Esophagus mucosa (tissue), 1 donor: Measurements from ENCODE around the gene SDK2. TPM values are rescaled to one million over a fixed set of nuclear protein-coding genes. Genes with fewer than 3 reads are reported as not detected.

Experiments used
- ATAC-seq: fragments of 200-7000 bp; cut with Tn5 transposase; one replicate; pipeline ENCODE4 v1.9.1; 2020
- total RNA-seq: library from RNA; stranded (reverse); gene quantifications from one replicate; pipeline ENCODE4 v1.2.4, GENCODE V29; 2023
- donor health status: DM: yes; HTN: yes; CAD: no.

SDK2 gene
- total RNA-seq, result 4.9 TPM

GRCh38 chr17:73644145-73645049 lies at the start of gene SDK2:
Gene SDK2, minus strand, starts transcription at chr17:73644445. Its CDS starts 357 bp downstream, at chr17:73644088.
- ATAC-seq, result no peak

DNA sequence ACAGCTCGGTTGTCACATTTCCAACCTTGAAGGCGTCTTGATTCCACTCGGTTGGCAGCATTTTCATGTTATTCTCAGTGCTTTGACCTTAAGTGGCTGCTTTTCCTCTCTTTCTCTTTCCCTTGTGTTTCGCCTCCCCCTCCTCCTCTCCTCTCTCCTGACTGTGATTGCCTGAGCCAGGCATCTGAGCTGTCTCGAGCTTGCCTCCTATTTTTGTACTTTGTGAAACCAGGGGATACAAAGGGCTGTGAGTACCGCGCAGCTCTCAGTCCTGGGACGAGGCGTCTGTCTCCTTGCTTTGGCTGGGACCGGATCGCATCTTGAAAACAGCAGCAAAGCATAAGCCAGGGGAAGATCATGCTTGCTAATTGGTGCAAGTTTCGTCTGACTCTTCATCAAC lies 48.8 kb upstream of the SDK2 start:
- no peak for ATAC-seq

GRCh38 chr17:73691321-73691766 lies 47.1 kb upstream of the SDK2 start:
- ATAC-seq, result no peak

DNA sequence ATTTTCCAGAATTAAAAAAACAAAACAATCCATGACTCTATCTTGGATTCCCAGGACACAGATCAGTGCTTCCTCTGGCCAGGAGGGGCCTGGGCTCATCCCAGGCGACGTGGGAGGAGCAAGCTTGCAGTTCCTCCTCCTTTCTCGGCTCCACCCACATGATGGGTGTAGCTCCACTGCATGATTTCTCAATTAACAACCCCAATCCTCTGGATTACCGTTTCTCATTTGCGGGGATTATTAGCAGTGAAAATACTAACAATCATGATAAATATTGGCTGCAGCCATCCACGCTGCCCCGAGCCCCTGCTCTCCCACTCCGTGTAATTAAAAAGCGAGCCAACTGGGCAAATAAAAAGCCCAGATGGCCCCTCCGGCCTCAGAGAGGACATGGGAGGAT lies 46.4 kb upstream of the SDK2 start:
- no peak for ATAC-seq

- no peak for ATAC-seq
Observed at GRCh38 chr17:73689596-73690275, 45.5 kb upstream of the SDK2 start.

GRCh38 chr17:73686961-73687360 lies 42.7 kb upstream of the SDK2 start:
- ATAC-seq, result no peak

DNA sequence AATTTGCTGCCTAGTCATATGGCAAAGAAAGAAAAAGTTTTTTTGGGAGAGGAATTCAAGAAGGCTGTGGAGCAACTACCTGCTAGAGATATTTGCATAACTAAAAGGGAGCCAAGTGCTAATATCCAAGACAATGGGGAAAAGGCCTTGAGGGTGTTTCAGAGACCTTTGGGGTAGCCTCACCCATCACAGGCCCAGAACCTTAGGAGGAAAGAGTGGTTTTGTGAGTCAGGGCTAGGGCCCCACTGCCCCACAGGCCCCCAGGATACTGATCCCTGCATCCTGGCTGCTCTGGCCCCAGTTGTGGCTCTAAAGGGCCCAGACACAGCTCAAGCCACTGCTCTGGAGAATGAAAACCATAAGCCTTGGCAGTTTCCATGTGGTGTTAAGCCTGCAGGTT lies 41.9 kb upstream of the SDK2 start:
- no peak for ATAC-seq

DNA sequence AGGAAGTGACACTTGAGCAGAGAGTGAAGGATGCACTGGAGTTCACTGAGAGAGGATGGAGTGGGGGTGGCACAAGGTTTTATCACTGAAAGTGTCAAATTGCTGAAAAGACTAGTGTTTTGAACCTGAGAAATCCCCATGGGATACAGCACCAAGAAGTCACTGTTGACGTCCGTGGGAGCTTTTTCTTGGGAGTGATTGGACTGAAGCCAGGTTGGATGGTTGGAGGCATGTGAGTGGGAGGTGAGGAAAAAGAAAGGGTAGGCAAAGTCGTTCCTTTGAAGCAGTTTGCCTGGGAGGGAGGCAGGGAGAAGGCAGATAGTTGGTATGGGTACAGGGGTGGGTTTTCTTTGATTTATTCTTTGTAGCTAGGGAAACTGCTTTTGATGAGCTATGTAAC lies 39.9 kb upstream of the SDK2 start:
- ATAC-seq, result no peak

DNA sequence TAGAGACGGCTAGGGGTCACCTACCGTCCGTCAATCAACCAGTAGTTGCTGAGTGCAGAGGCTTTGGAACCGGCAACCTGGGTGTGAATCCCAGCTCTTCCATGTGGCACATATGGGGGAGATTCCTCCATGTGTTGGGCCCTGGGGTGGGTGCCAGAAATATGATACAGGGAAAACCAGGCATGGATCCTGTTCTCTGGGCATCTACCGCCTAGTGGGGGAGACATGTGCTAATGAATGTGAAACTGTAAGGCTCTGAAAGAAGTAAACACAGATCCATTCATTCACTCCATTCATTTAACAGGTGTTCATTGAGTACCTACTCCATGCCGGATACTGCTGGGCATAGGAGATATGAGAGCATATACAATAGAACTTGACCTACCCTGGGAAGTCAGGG lies 39.5 kb upstream of the SDK2 start:
- no peak for ATAC-seq

GRCh38 chr17:73681946-73682345 lies 37.7 kb upstream of the SDK2 start:
- ATAC-seq, result no peak

GRCh38 chr17:73679476-73679875 lies 35.2 kb upstream of the SDK2 start:
- ATAC-seq, result no peak

- ATAC-seq, result no peak
Observed at GRCh38 chr17:73678999-73679398, 34.8 kb upstream of the SDK2 start.

- ATAC-seq, result no peak
Observed at GRCh38 chr17:73669771-73670170, 25.5 kb upstream of the SDK2 start.

- ATAC-seq, result no peak
Observed at GRCh38 chr17:73667181-73667959, 23.1 kb upstream of the SDK2 start.

- no peak for ATAC-seq
Observed at GRCh38 chr17:73663614-73664013, 19.4 kb upstream of the SDK2 start.

DNA sequence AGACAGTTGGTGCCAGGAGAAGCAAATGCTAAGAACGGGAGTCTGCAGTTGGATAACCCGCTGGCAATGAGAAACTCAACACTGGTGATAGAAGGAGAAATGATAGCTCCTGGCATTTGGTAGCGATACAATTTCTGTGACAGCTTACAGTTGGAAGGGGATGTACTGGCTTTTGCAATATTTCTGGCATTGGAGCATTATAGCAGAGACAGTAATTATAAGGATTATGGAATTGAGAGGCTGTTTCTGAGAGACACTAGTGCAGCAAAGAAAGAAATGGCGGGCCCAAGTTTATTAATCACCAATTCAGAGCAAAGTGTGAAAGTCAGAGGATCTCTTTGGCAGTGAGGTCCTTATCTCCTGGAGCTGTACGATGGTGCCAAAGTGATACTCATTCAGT lies 16.1 kb upstream of the SDK2 start:
- no peak for ATAC-seq

GRCh38 chr17:73658821-73659515 lies 14.7 kb upstream of the SDK2 start:
- ATAC-seq, result no peak

- ATAC-seq, result peak; percentile 45
Observed at GRCh38 chr17:73657473-73658116, 13.3 kb upstream of the SDK2 start.

GRCh38 chr17:73654241-73654640 lies 10.0 kb upstream of the SDK2 start:
- no peak for ATAC-seq

DNA sequence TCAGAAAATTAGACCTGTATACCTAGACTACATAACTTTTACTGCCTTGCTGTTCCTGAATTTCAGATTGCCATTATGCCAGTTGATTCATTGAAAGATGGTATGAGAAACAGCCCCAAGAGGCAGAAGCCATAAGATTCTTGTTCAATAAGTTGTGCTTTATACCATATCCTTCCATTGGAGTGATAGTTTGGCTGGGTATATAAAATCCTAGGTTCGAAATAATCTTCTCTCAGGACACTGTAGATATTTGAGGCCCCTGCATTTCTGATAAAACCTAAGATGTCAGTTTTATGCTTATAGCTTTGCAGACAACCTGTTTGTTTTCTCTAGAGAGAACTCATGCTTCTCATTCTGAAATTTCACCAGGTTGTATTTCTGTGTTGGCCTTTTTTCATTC lies 9.6 kb upstream of the SDK2 start:
- no peak for ATAC-seq

- ATAC-seq, result no peak
Observed at GRCh38 chr17:73652886-73653480, 8.7 kb upstream of the SDK2 start.
